AG08396 (cell line): Measurements from ENCODE around the gene DDX1.
"Not testable (repeated sequence)": the region's sequence is repeated elsewhere in the genome, so short reads cannot be mapped to it uniquely, and the experiment has no call there.

Source experiments
- DNase-seq: peaks from one replicate; pipeline ENCODE4 v3.0.0; 2012; ENCODE audit warnings: low spot score, mixed read lengths

DDX1 gene

DNA sequence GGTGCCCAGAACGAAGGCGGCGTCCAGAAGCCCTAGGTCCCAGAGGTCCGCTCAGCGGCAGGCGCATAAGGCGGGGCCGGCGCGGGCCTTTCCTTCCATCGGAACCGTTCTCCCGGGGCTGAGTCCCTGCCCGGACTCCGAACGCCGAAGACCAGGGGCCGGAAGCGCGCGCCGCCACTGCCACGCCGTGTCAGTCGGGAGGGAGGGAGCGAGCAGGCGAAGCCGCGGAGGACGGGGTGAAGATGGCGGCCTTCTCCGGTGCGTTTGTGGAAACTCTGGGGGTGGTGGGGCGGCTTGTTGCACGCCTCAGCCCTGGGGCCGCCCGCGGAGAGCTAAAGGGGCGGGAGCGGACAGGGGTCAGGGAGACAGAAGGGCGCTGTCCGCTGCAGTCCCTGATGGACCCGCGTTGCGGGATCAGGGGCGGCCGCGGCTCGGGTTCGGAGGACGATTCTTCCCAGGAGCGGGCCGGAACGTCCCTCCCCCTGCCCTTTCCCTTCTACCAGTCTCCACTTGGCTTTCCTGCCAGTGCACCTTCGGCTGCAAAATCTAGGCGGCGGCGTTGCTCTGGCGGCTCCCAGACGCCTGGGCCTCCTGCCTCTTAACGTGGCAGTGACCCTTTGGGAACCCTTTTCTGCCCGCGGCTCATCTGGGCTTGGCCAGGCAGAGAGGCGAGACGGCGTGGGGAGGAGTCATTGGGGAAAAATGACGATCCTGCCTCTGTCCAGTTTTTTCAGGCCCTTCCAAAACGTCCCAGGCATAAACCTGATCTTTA is at the start of gene DDX1:
Gene DDX1 (plus strand): TSS at position 177 of the 772 bp plus-strand sequence. CDS start 66 bp downstream, at position 243.
- peak; percentile 90 for DNase-seq

- not testable (repeated sequence) for DNase-seq
Measured at GRCh38 chr2:15542269-15542668, 49.4 kb upstream of the DDX1 start.

DNA sequence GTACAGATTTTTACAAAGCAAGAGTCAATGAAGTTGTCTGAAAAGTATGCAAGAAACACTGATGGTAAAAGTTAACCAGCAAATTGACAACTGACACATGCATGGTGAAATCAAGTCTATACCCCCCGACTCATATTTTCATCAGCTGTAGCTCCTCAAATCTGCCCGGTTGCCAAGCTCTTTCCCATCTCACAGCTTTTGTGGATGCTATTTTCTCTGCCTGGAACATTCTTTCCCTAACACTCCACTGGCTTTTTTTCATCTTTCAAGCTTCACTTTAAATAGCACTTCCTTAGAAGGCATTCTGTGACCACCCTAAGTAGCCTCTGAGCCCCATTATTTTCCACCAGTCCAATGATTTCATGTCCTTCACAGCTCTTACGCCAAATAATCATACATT is 48.6 kb upstream of the DDX1 start:
- no peak for DNase-seq

DNA sequence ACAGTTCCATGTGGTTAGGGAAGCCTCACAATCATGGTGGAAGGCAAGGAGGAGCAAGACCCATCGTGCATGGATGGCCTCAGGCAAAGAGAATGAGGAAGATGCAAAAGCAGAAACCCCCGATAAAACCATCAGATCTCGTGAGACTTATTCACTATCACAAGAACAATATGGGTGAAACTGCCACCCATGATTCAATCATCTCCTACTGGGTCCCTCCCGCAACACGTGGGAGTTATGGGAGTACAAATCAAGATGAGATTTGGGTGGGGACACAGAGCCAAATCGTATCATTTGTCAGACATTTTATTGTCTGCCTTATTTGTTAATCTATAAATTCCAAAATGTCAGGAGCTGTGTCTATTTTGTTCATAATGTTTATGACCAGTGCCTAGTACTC is 48.1 kb upstream of the DDX1 start:
- no peak for DNase-seq

DNA sequence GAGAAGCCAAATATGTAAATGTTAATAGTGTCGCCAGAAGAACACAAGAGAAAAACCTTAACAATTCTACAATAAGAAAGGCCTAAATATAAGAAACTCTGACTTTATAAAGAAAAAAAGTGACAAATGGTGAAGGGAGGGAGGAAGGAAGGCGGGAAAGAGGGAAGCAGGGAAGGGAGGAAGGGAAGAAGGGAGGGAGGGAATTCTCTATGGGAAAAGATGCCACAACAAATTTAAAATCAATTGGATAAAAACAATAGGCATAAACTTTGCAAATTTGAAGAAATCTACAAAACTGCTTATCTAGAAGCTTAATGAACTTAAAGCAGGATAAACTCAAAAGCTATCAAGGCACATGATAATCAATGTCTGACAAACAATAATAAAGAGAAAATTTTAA is 47.4 kb upstream of the DDX1 start:
- DNase-seq: no peak

DNA sequence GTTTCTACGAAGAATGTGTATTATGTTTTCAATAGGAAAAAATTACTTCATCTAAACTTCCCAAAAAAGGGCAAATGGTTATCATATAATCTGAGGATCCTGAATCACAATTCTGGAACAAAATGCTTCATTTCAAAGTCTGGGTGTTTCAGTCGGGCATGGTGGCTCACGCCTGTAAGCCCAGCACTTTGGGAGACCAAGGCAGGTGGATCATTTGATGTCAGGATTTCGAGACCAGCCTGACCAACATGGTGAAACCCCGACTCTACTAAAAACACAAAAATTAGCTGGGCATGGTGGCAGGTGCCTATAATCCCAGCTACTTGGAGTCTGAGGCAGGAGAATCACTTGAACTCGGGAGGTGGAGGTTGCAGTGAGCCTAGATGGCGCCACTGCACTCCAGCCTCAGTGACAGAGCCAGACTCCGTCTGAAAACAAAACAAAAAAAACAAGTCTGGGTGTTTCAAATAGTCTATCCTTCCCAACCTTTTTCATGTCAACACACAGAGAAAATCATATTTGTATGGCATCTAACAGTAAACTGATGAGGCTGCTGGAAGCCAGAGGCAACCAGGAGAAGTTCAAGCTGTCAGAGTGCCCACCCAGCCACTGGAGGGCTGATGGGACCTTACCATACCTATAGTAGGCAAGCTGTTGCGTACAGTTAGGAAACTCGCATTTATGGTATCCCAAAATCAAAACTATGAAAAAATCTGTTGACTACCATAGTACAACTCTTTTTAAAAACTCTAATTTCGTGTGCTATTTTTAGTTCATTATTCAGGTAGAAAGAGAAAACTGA is 45.2 kb upstream of the DDX1 start:
- DNase-seq: no peak

DNA sequence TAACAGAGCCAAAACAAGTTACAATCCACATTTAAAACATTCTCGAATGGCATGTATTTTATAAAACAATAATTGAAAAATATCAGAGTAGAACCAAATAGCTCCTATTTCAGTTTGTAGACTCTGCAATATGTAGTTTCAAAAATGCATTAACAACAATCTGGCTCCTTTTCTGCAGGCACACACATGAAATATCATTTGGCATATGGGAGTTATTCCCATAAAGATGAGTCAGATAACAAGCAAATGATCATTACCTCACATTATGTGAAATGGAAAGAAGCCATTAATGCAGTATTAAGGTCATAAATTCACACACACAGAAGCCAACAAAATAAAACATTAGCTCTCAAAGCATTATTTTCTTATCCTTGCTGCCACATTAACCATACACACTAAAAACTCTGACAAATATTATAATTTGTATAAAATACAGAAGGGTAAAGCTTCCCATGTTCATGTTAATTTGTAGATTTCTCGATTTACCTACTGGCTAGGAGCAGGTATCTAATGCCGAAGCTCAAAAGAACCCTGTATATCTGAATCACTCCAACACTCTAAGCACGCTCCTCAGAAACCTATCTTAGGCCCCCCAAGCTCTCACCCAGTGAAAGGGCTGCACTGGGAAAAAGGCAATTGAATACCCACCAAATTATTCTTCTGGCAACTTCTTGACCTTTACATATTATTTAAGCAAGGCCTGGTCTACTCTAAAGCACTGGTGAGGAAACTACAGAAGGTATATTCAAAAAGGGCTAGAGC is 44.4 kb upstream of the DDX1 start:
- DNase-seq: no peak

DNA sequence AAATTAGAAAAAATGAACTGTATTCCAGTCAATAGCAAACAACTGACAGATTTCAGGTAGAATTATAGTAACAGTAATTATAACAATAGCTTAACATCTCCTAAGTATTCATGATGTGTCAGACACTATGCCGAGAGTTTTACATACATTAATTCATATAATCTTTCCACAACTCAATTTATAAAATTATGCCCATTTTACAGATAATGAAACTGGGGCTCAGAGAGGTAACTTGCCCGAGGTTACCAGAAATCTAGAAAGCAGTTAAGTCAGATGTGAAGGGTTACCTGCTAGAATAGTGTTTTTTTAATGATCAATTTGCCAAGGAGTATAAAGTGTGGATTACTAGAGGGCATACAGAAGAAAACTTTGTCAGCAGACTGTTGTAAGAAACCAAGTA is 42.7 kb upstream of the DDX1 start:
- DNase-seq: no peak

GRCh38 chr2:15553519-15553918 is 38.1 kb upstream of the DDX1 start:
- DNase-seq: no peak

DNA sequence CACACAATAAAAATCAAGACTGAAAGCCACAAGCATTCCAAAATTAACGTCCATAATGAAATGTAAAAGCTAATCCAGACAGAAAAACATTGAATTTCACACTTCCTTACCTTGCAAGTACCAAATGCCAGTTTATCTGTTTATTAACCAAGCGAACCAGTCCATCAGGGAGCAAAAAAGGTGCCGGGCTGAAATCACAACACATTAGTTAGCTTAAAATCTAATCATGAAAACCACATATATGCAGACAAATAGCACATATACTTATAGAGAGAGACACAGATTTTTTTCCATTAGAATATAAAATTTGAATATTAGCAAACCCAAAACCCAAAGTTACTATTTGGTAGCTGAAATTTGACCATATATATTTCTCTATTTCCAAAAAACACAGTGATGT is 37.7 kb upstream of the DDX1 start:
- DNase-seq: no peak

GRCh38 chr2:15554525-15555218 is 37.0 kb upstream of the DDX1 start:
- DNase-seq: no peak

DNA sequence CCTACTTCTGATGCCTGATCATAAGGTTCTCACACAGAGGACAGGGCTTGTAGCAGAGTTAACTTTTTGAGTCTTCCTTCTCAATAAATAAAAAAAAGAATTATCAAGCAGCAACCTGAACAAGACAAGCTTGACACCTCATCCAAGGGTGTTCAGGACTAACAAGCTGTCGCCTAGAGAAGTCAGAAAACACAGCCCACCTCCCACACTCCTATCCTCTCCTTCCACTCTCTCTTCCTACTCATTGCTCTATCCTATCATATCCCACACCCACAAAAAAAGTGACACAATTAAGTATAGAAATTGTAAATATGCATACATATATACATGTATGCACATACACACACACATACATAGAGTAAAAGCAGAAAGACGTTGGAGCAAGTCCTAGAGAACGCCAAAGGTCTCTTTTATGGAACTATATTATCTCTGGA is 35.9 kb upstream of the DDX1 start:
- no peak for DNase-seq

GRCh38 chr2:15556311-15556930 is 35.2 kb upstream of the DDX1 start:
- no peak for DNase-seq

- no peak for DNase-seq
Measured at GRCh38 chr2:15557887-15558311, 33.8 kb upstream of the DDX1 start.

DNA sequence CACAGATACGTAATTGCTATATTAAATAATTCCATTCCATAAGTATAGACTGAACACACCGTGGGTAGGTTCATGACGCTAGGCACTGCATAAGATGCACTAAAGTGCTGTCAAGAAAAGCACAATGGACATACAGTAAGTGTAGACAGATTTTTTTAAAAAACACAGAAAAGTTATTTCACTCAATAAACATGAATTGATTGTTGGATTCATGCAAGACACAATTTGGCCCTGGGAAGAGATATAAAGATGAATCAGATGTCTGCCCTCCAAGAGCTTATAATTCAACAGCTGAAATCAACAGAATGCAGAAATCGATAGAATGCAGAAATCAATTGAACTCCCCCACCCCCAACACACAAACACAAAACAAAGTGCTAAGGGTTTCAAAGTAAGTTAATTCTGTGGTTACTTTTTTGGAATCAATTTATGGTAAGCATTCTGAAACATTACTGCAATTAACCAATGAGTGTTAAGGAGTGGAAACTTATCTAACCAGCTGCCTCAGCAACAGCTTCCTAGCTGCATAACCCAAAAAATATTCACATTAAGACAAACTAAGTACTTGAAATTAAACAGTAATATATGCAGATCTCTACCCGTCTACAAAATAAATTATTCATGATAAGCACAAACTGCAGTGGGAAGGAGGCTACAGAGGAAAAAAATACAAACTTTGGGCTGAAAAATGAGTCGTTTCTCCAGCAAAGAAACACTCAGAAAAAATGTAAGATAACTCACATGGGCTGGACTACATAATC is 32.1 kb upstream of the DDX1 start:
- DNase-seq: no peak

GRCh38 chr2:15560140-15560987 is 31.3 kb upstream of the DDX1 start:
- peak; percentile 49 for DNase-seq

- DNase-seq: peak; percentile 86
Measured at GRCh38 chr2:15560988-15561573, 30.6 kb upstream of the DDX1 start, which contains the start of gene NBAS. Gene NBAS (minus strand): TSS chr2:15561334. CDS start chr2:15561304, 30 bp downstream.

DNA sequence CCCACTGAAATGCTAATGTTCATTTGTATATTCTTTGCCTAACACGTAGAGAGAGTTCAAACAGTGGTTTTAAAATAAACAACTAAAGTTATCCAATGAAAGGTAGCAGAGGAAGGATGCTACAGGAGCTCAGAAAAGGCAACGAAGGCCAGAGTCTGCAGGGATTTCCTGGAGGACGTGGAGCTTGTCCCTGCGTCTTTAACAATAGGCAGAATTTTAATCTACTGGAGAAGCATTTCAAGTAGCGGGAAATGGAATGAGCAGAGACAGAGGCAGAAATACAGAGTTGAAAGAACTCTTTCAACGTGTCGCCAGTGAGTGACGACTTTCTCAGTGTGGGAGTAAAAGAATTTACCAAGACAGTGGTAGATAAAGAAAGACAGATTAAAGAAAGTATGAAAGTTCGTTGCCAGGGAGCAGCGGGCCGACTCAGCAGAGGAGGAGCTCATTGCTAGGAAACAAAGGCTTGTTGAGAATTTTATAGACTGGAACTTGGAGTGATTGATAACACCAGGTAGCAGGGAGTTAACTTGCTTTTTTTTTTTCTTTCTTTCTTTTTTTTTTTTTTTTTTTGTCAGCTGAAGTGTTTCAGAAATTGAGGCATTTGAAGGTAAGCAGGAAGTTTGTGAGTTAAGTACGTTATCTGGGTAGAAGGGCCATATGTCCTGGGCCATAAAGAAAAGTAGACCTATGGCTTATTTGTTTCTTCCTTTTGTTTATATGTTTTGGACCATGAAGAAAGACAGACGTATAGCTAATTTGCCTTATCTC is 29.9 kb upstream of the DDX1 start:
- DNase-seq: peak; percentile 33
